ENCODE measurements around the gene RIC3. TPM values are rescaled to one million over a fixed set of nuclear protein-coding genes. Genes with fewer than 3 reads are reported as not detected.

RIC3 gene
- total RNA-seq, 1 donor from 2014 or later = 8.9 TPM

DNA sequence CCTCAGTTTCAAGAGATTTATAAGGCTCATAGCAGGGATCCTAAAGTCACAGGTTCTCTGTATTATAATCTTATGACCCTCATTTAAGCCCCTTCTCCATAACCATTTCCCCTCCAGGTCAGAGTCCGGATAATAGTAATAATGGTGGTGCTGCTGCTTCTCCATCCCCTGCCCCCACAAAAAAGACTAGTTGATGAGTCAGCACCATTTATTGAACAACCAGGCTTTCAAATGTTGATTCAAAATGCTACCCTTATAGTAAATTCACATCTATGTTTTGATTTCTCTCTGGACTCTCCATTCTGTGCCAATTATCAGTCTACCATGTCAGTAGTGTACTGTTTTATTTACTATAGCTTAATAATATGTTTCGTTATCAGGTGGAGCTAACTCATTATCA lies 17.6 kb upstream of the RIC3 start:
- TF ChIP-seq CTCF (conservative IDR thresholded peaks at IDR 0.05) = no peak
- Mint-ChIP-seq H3K36me3 (ENCODE audit: low read depth) (peaks cover 4% of the 10 kb centered on the region), H3K27ac (ENCODE audit: unreplicated experiment) (no peak overlapping the region), H3K27me3 (ENCODE audit: low read depth) (peaks cover 7% of the 10 kb centered on the region), H3K4me3 (no peak overlapping the region), H3K4me1 (no peaks in the 10 kb centered on the region), H3K9me3 (peaks cover 8% of the 10 kb centered on the region)
- no peak for DNase-seq (ENCODE audit: low read depth, low spot score)

- H3K27me3 Mint-ChIP-seq (ENCODE audit: low read depth) = peaks cover 7% of the 10 kb centered on the region
- H3K27ac Mint-ChIP-seq (ENCODE audit: unreplicated experiment) = no peak overlapping the region
- H3K4me1 Mint-ChIP-seq = no peaks in the 10 kb centered on the region
- peaks cover 4% of the 10 kb centered on the region for H3K36me3 Mint-ChIP-seq (ENCODE audit: low read depth)
- H3K9me3 Mint-ChIP-seq = peaks cover 8% of the 10 kb centered on the region
- no peak for DNase-seq (ENCODE audit: low read depth, low spot score)
- TF ChIP-seq CTCF (conservative IDR thresholded peaks at IDR 0.05) = no peak
- no peak overlapping the region for H3K4me3 Mint-ChIP-seq
Measured at GRCh38 chr11:8183111-8183510, 14.3 kb upstream of the RIC3 start.

GRCh38 chr11:8180469-8180868 lies 11.6 kb upstream of the RIC3 start:
- H3K9me3 Mint-ChIP-seq = peaks cover 3% of the 10 kb centered on the region
- DNase-seq (ENCODE audit: low read depth, low spot score) = no peak
- H3K4me1 Mint-ChIP-seq = no peaks in the 10 kb centered on the region
- no peak for TF ChIP-seq CTCF (conservative IDR thresholded peaks at IDR 0.05)
- H3K4me3 Mint-ChIP-seq = no peak overlapping the region
- peaks cover 24% of the 10 kb centered on the region for H3K27me3 Mint-ChIP-seq (ENCODE audit: low read depth)
- H3K27ac Mint-ChIP-seq (ENCODE audit: unreplicated experiment) = no peak overlapping the region
- H3K36me3 Mint-ChIP-seq (ENCODE audit: low read depth) = no peaks in the 10 kb centered on the region

- TF ChIP-seq CTCF (conservative IDR thresholded peaks at IDR 0.05) = no peak
- no peak for DNase-seq (ENCODE audit: low read depth, low spot score)
- H3K4me1 Mint-ChIP-seq = no peaks in the 10 kb centered on the region
- peaks cover 34% of the 10 kb centered on the region for H3K27me3 Mint-ChIP-seq (ENCODE audit: low read depth)
- H3K36me3 Mint-ChIP-seq (ENCODE audit: low read depth) = no peaks in the 10 kb centered on the region
- H3K27ac Mint-ChIP-seq (ENCODE audit: unreplicated experiment) = no peak overlapping the region
- no peak overlapping the region for H3K4me3 Mint-ChIP-seq
- H3K9me3 Mint-ChIP-seq = no peaks in the 10 kb centered on the region
Measured at GRCh38 chr11:8178297-8178696, 9.5 kb upstream of the RIC3 start.

DNA sequence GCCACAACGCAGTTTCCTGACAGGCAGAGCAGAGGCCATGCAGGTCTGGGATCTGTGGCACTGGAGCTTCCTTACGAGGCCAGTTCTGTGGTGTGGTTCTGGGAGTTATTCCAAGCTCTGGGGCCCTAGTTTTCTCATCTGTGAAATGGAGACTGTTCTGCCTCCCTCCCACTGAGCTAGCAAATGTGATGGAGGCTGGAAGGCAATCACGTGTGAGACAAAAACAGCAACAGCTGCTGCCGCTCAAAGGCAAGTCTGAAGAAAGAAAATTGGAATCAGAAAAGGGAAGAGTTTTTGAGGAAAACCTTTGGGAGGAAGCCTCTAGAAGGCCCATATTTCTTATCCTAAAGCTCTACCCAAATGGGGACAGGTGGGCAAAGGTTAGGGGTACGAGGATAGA lies 8.3 kb upstream of the RIC3 start:
- no peak overlapping the region for H3K27ac Mint-ChIP-seq (ENCODE audit: unreplicated experiment)
- H3K4me1 Mint-ChIP-seq = no peaks in the 10 kb centered on the region
- H3K27me3 Mint-ChIP-seq (ENCODE audit: low read depth) = peaks cover 35% of the 10 kb centered on the region

More for the DNA sequence above, 8.3 kb upstream of the RIC3 start:
- Mint-ChIP-seq H3K4me3 (no peak overlapping the region), H3K9me3 (no peaks in the 10 kb centered on the region), H3K36me3 (ENCODE audit: low read depth) (no peaks in the 10 kb centered on the region)
- no peak for TF ChIP-seq CTCF (conservative IDR thresholded peaks at IDR 0.05)
- DNase-seq (ENCODE audit: low read depth, low spot score) = no peak
